ENCODE results near the gene POLR1H.
"Not testable (repeated sequence)": the region's sequence is repeated elsewhere in the genome, so short reads cannot be mapped to it uniquely, and the experiment has no call there.

Gene POLR1H

GRCh38 chr6:30029588-30029987, 31.5 kb upstream of the POLR1H start:
- no peak for DNase-seq (ENCODE audit: insufficient read length, low spot score)
- TF ChIP-seq CTCF (IDR thresholded peaks at IDR 0.05; ENCODE audit: insufficient read depth, missing control alignments) = no peak
- FAIRE-seq = no peak

- no peak for DNase-seq (ENCODE audit: insufficient read length, low spot score)
- FAIRE-seq = no peak
- no peak for TF ChIP-seq CTCF (IDR thresholded peaks at IDR 0.05; ENCODE audit: insufficient read depth, missing control alignments)
Measured at GRCh38 chr6:30031381-30031780, 29.7 kb upstream of the POLR1H start.

GRCh38 chr6:30033440-30033839, 27.6 kb upstream of the POLR1H start:
- DNase-seq (ENCODE audit: insufficient read length, low spot score); FAIRE-seq: not testable (repeated sequence)

- TF ChIP-seq CTCF (IDR thresholded peaks at IDR 0.05; ENCODE audit: insufficient read depth, missing control alignments) = no peak
- no peak for DNase-seq (ENCODE audit: insufficient read length, low spot score)
Measured at GRCh38 chr6:30035784-30036183, 25.3 kb upstream of the POLR1H start.

GRCh38 chr6:30037182-30037788, 23.8 kb upstream of the POLR1H start:
- FAIRE-seq (no peak), DNase-seq (ENCODE audit: insufficient read length, low spot score) (no peak)
- TF ChIP-seq CTCF (IDR thresholded peaks at IDR 0.05; ENCODE audit: insufficient read depth, missing control alignments) = peak; percentile 41

More at GRCh38 chr6:30035784-30036183, 25.3 kb upstream of the POLR1H start:
- FAIRE-seq = no peak

- FAIRE-seq (no peak), DNase-seq (ENCODE audit: insufficient read length, low spot score) (no peak)
- TF ChIP-seq CTCF (IDR thresholded peaks at IDR 0.05; ENCODE audit: insufficient read depth, missing control alignments) = no peak
Measured at GRCh38 chr6:30041221-30041620, 19.8 kb upstream of the POLR1H start.

- no peak for TF ChIP-seq CTCF (IDR thresholded peaks at IDR 0.05; ENCODE audit: insufficient read depth, missing control alignments)
- FAIRE-seq (no peak), DNase-seq (ENCODE audit: insufficient read length, low spot score) (no peak)
Measured at GRCh38 chr6:30041821-30042220, 19.2 kb upstream of the POLR1H start.

- FAIRE-seq (no peak), DNase-seq (ENCODE audit: insufficient read length, low spot score) (no peak)
- TF ChIP-seq CTCF (IDR thresholded peaks at IDR 0.05; ENCODE audit: insufficient read depth, missing control alignments) = no peak
Measured at GRCh38 chr6:30042476-30042875, 18.6 kb upstream of the POLR1H start.

Data from D721Med (cell line).